A673 (cell line): ENCODE data around the gene PELI2. TPM values are rescaled to one million over a fixed set of nuclear protein-coding genes. Genes with fewer than 3 reads are reported as not detected.

ENCODE experiments used
- BruUV-seq: library from RNA; stranded (reverse); fragments of 400-500 nt; replicated peaks from 2 replicates; lab custom pipeline; 2021; lab: Mats Ljungman, UMichigan
- CTCF ChIA-PET: fragments of 300-600 bp; sonication (Branson Sonifier 250); formaldehyde crosslinking; loops from one replicate; lab custom pipeline; 2022; ENCODE audit warnings: antibody characterized with exemption; lab: Charles Lee
- POLR2A ChIA-PET: fragments of 300-600 bp; sonication (Branson Sonifier 250); formaldehyde crosslinking; loops from one replicate; lab custom pipeline; 2022; ENCODE audit warnings: antibody characterized with exemption; ENCODE audit not compliant: low non-redundant PET; lab: Charles Lee
- DNase-seq: peaks from one replicate; pipeline ENCODE4 v3.0.0-alpha.2; 2015; ENCODE audit warnings: low spot score
- H3K27ac ChIP-seq: fragments of 200-600 bp; sonication (generic); 2 replicates; pipeline ENCODE4 v1.5.1; 2016; ENCODE audit warnings: mixed run types, low read depth, mild to moderate bottlenecking, mixed read lengths, antibody characterized with exemption, low read length; ENCODE audit not compliant: poor library complexity, severe bottlenecking
- H3K27me3 ChIP-seq: fragments of 200-600 bp; sonication (generic); replicated peaks from 2 replicates; pipeline ENCODE4 v1.6.1; 2017; ENCODE audit warnings: mixed run types, low read depth, mild to moderate bottlenecking, mixed read lengths, antibody characterized with exemption, low read length; ENCODE audit not compliant: insufficient read depth, poor library complexity
- H3K36me3 ChIP-seq: fragments of 200-600 bp; sonication (generic); 2 replicates; pipeline ENCODE4 v1.6.1; 2016; ENCODE audit warnings: mixed run types, mild to moderate bottlenecking, mixed read lengths, antibody characterized with exemption, low read length; ENCODE audit not compliant: insufficient read depth, poor library complexity, severe bottlenecking
- H3K4me1 ChIP-seq: fragments of 200-600 bp; sonication (generic); 2 replicates; pipeline ENCODE4 v1.6.1; 2017; ENCODE audit warnings: mixed run types, mild to moderate bottlenecking, mixed read lengths, antibody characterized with exemption, low read length; ENCODE audit not compliant: insufficient read depth, poor library complexity, severe bottlenecking
- H3K4me3 ChIP-seq: fragments of 200-600 bp; sonication (generic); 2 replicates; pipeline ENCODE4 v1.5.1; 2016; ENCODE audit warnings: low read depth, mixed run types, mild to moderate bottlenecking, mixed read lengths, low read length; ENCODE audit not compliant: poor library complexity, severe bottlenecking
- H3K9me3 ChIP-seq: fragments of 200-600 bp; sonication (generic); 2 replicates; pipeline ENCODE4 v1.6.1; 2016; ENCODE audit warnings: mixed run types, low read depth, mild to moderate bottlenecking, mixed read lengths, antibody characterized with exemption, low read length; ENCODE audit not compliant: poor library complexity, severe bottlenecking
- CTCF ChIP-seq: fragments of 300-800, 200-600 bp; sonication (generic); conservative IDR thresholded peaks from 2 replicates; pipeline ENCODE4 v1.5.1; 2017; ENCODE audit warnings: low read depth, mild to moderate bottlenecking, antibody characterized with exemption, low read length, moderate library complexity, mixed read lengths
- EZH2 ChIP-seq: fragments of 200-600 bp; sonication (generic); IDR thresholded peaks from 2 replicates; pipeline ENCODE4 v1.6.1; 2017; ENCODE audit warnings: borderline replicate concordance, low read depth, mild to moderate bottlenecking, mixed read lengths, antibody characterized with exemption, low read length; ENCODE audit not compliant: poor library complexity, severe bottlenecking
- intact Hi-C: fragments of 100-400 bp; cut with micrococcal nuclease; formaldehyde crosslinking; loops from one replicate; pipeline ENCODE4 v1.10.0; 2022; ENCODE audit not compliant: unreplicated experiment
- total RNA-seq: library from RNA; stranded (reverse); gene quantifications from 2 replicates; pipeline ENCODE4 v1.2.3, GENCODE V29; 2021

PELI2 gene
- total RNA-seq, 1 experiment from 2014 or later, result 5.5 TPM

DNA sequence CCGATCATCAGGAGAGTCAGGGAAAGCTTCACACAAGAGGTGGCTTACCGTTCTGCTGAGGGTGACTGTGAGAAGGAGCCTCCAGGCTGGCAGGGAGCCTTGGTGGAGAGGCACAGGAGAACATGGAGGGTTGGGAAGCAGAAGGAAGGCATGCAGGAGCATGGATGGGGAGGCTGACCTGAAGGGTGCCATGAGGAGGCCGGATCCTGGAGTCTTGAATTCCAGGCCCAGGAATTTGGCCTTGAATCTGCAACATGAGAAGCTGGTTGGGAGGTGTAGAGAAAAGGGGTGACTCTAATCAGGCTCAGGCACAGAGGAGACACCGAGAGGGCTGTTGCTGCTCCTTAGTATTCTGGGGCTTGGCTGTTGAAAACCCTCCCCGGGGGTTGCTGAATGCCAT, 130.2 kb downstream of the PELI2 start:
- DNase-seq, result no peak
- no peak overlapping the region for H3K4me3 ChIP-seq
- intact Hi-C loops, result no loop called here
- no peaks in the 10 kb centered on the region for H3K27me3 ChIP-seq
- BruUV-seq, result no TSS peak
- no peaks in the 10 kb centered on the region for H3K9me3 ChIP-seq
- no peak overlapping the region for H3K27ac ChIP-seq
- POLR2A ChIA-PET, result no interaction called here
- CTCF ChIA-PET, result interaction anchor here (0.7 kb wide), 1 partner anchor 927 kb away, joined by 4 read pairs; no protein-coding TSS in a partner anchor
- H3K36me3 ChIP-seq, result no peaks in the 10 kb centered on the region
- no peak for TF ChIP-seq EZH2
- no peak for TF ChIP-seq CTCF
- peaks cover 11% of the 10 kb centered on the region for H3K4me1 ChIP-seq

GRCh38 chr14:56261046-56261445, 142.8 kb downstream of the PELI2 start:
- intact Hi-C loops, result no loop called here

DNA sequence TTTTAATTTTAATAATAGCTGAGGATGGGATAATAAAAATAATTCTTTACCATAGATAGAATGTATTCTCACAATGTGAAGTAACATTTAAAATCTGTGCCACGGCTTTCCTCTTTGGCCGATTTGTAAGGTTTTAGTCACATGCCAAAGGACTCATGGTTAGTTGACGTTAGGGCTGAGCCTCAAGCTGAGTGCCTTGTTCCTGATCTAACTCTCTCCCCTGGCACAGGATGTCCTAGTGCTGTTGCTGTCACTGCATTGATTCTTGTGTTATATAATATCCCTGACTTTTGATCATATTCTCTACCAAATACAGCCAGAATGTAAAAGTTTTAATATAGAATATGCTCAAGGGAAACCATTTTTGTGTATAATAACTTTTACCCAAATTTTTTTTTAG, 144.3 kb downstream of the PELI2 start:
- Histone ChIP-seq H3K27ac (no peak overlapping the region), H3K27me3 (no peaks in the 10 kb centered on the region), H3K36me3 (no peaks in the 10 kb centered on the region), H3K4me3 (no peak overlapping the region), H3K9me3 (peaks cover 8% of the 10 kb centered on the region), H3K4me1 (no peaks in the 10 kb centered on the region)
- DNase-seq, result no peak
- CTCF ChIA-PET, result no interaction called here
- TF ChIP-seq CTCF (no peak), EZH2 (no peak)
- intact Hi-C loops, result no loop called here
- BruUV-seq, result no TSS peak
- POLR2A ChIA-PET, result no interaction called here

More at GRCh38 chr14:56261046-56261445, 142.8 kb downstream of the PELI2 start:
- Histone ChIP-seq H3K4me3 (no peak overlapping the region), H3K36me3 (no peaks in the 10 kb centered on the region), H3K27ac (no peak overlapping the region), H3K4me1 (no peaks in the 10 kb centered on the region), H3K9me3 (peaks cover 8% of the 10 kb centered on the region), H3K27me3 (no peaks in the 10 kb centered on the region)
- POLR2A ChIA-PET, result no interaction called here
- CTCF ChIA-PET, result no interaction called here
- BruUV-seq, result no TSS peak
- DNase-seq, result no peak
- TF ChIP-seq EZH2 (no peak), CTCF (no peak)
